GM18517 (cell line): ENCODE data around the gene VLDLR.
"Not testable (repeated sequence)": the region's sequence is repeated elsewhere in the genome, so short reads cannot be mapped to it uniquely, and the experiment has no call there.

Experiments used
- ATAC-seq: cut with Tn5 transposase; IDR thresholded peaks from one replicate; pipeline ENCODE4 v1.9.1; 2021; ENCODE audit warnings: mild to moderate bottlenecking, moderate library complexity; ENCODE audit not compliant: unreplicated experiment

Gene VLDLR

GRCh38 chr9:2707256-2707655 lies 85.7 kb downstream of the VLDLR start:
- ATAC-seq = not testable (repeated sequence)
